ENCODE data around the gene C2. TPM values are rescaled to one million over a fixed set of nuclear protein-coding genes. Genes with fewer than 3 reads are reported as not detected.

C2 gene
- total RNA-seq, 2 donors from 2014 or later: 7.8 to 15.2 TPM

- Histone ChIP-seq H3K9me3 (no peaks in the 10 kb centered on the region), H3K27me3 (no peaks in the 10 kb centered on the region), H3K36me3 (peaks cover under 1% of the 10 kb centered on the region), H3K9ac (ENCODE audit: low read depth in 2 of 2, low read length in 2 of 2) (no peak overlapping the region), H3K27ac (no peak overlapping the region), H3K4me3 (no peak overlapping the region), H3K4me1 (peaks cover 4% of the 10 kb centered on the region)
- intact Hi-C loops (cut with DNase I): no loop called here
- no peak for DNase-seq
- TF ChIP-seq CTCF (IDR thresholded peaks at IDR 0.05): no peak
Measured at GRCh38 chr6:31968791-31969711, 41.5 kb downstream of the C2 start.

GRCh38 chr6:31969712-31970603, 42.4 kb downstream of the C2 start:
- H3K4me3 ChIP-seq: no peak overlapping the region
- no peaks in the 10 kb centered on the region for H3K9me3 ChIP-seq
- H3K27ac ChIP-seq: no peak overlapping the region
- intact Hi-C loops (cut with DNase I): no loop called here
- H3K27me3 ChIP-seq: no peaks in the 10 kb centered on the region
- DNase-seq: no peak
- no peaks in the 10 kb centered on the region for H3K36me3 ChIP-seq
- H3K9ac ChIP-seq (ENCODE audit: low read depth in 2 of 2, low read length in 2 of 2): no peak overlapping the region
- H3K4me1 ChIP-seq: peaks cover 4% of the 10 kb centered on the region
- no peak for TF ChIP-seq CTCF (IDR thresholded peaks at IDR 0.05)

- DNase-seq: no peak
- Histone ChIP-seq H3K9ac (ENCODE audit: low read depth in 2 of 2, low read length in 2 of 2) (peak overlapping the region; percentile 72 to 82), H3K27ac (peak overlapping the region; percentile 94), H3K9me3 (no peaks in the 10 kb centered on the region), H3K4me1 (peaks cover 4% of the 10 kb centered on the region), H3K27me3 (no peaks in the 10 kb centered on the region), H3K36me3 (no peaks in the 10 kb centered on the region), H3K4me3 (no peak overlapping the region)
- no peak for TF ChIP-seq CTCF (IDR thresholded peaks at IDR 0.05)
- intact Hi-C loops (cut with DNase I): no loop called here
Measured at GRCh38 chr6:31970604-31971271, 43.2 kb downstream of the C2 start.

- DNase-seq: no peak
- Histone ChIP-seq H3K27me3 (no peaks in the 10 kb centered on the region), H3K36me3 (no peaks in the 10 kb centered on the region), H3K27ac (peak overlapping the region; percentile 94), H3K9me3 (no peaks in the 10 kb centered on the region), H3K9ac (ENCODE audit: low read depth in 2 of 2, low read length in 2 of 2) (peak overlapping the region; percentile 72 to 82), H3K4me3 (peak overlapping the region; percentile 95), H3K4me1 (peaks cover 4% of the 10 kb centered on the region)
- intact Hi-C loops (cut with DNase I): no loop called here
- TF ChIP-seq CTCF (IDR thresholded peaks at IDR 0.05): no peak
Measured at GRCh38 chr6:31971279-31971992, 43.9 kb downstream of the C2 start.

All from colonic mucosa (tissue), 4 donors.